ENCODE data around the gene OR5A2. TPM values are rescaled to one million over a fixed set of nuclear protein-coding genes. Genes with fewer than 3 reads are reported as not detected.
"Not testable (repeated sequence)": the region's sequence is repeated elsewhere in the genome, so short reads cannot be mapped to it uniquely, and the experiment has no call there.

OR5A2 gene
- total RNA-seq, 1 experiment from 2014 or later = not detected

DNA sequence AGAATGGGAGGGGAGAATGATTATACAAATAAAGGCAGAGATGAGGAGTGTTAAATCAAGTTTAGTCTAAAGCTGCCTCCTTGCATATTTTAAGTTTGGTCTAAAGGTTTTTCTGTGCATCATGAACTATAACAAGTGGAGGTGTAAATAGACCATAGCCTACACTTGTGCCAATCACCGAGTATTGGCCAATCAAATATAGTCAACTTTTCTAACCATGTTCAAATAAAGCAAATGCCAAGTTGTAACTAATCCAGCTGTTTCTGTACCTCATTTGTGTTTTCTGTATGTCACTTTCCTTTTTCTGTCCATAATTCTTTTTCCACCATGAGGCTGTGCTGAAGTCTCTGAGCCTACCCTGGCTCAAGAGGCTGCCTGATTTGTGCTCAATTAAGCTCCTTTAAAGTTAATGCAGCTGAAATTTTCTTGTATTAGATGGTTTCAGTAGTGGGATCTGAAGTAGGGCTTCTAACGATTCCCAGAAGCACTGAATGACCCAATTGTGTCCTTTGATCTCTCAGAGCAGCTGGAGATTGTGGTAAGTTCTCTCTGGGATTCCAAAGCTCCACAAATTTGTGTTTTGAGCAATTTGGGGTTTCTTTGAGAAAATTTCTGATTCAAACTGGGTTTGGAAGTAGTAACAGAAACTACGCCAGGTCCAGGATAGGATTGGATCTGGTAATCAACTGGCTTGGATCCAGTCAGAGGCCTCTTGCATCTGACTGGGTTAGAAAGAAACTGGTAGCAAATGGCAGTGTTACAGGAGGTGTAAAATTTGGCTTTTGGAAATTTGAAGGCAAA lies 25.6 kb downstream of the OR5A2 start:
- peaks cover 7% of the 10 kb centered on the region for H3K9me3 Mint-ChIP-seq (ENCODE audit: unreplicated experiment)

DNA sequence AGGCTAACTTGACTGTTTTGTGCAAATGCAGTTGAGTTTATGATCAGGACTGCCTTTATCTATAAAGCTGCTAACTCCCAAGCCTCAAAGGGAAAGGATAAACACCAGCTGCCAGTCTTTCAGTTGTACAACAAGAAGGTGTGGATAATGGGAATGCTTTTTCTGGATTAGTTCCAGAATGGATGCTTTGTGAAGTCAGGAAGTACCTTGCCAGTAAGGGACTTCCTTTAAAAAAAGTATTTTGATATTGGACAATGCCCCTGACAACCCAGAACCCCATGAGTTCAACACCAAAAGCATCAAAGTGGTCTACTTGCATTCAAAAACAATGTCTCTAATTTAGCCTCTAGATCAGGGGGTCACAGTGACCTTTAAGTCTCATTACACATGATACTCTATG lies 32.0 kb downstream of the OR5A2 start:
- intact Hi-C loops (cut with micrococcal nuclease) = no loop called here
- no peaks in the 10 kb centered on the region for H3K4me1 Mint-ChIP-seq (ENCODE audit: insufficient read depth, unreplicated experiment)
- TF ChIP-seq, protein P1, sequence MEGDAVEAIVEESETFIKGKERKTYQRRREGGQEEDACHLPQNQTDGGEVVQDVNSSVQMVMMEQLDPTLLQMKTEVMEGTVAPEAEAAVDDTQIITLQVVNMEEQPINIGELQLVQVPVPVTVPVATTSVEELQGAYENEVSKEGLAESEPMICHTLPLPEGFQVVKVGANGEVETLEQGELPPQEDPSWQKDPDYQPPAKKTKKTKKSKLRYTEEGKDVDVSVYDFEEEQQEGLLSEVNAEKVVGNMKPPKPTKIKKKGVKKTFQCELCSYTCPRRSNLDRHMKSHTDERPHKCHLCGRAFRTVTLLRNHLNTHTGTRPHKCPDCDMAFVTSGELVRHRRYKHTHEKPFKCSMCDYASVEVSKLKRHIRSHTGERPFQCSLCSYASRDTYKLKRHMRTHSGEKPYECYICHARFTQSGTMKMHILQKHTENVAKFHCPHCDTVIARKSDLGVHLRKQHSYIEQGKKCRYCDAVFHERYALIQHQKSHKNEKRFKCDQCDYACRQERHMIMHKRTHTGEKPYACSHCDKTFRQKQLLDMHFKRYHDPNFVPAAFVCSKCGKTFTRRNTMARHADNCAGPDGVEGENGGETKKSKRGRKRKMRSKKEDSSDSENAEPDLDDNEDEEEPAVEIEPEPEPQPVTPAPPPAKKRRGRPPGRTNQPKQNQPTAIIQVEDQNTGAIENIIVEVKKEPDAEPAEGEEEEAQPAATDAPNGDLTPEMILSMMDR (IDR thresholded peaks at IDR 0.05; ENCODE audit: unreplicated experiment) = no peak
- no peak for DNase-seq (ENCODE audit: unreplicated experiment)
- ChIA-PET POLR2A (no interaction called here), CTCF (no interaction called here)
- no peaks in the 10 kb centered on the region for H3K9me3 Mint-ChIP-seq (ENCODE audit: unreplicated experiment)
- H3K27ac Mint-ChIP-seq (ENCODE audit: low read depth, unreplicated experiment) = no peak overlapping the region
- H3K4me3 Mint-ChIP-seq (ENCODE audit: unreplicated experiment) = no peak overlapping the region
- H3K27me3 Mint-ChIP-seq (ENCODE audit: insufficient read depth, unreplicated experiment) = no peaks in the 10 kb centered on the region
- no TSS peak for BruUV-seq (replicated peaks)
- H3K36me3 Mint-ChIP-seq (ENCODE audit: insufficient read depth, unreplicated experiment) = peaks cover 4% of the 10 kb centered on the region

More for the DNA sequence above, 25.6 kb downstream of the OR5A2 start:
- intact Hi-C loops (cut with micrococcal nuclease) = no loop called here
- Mint-ChIP-seq H3K36me3 (ENCODE audit: insufficient read depth, unreplicated experiment) (no peaks in the 10 kb centered on the region), H3K27me3 (ENCODE audit: insufficient read depth, unreplicated experiment) (no peaks in the 10 kb centered on the region), H3K4me3 (ENCODE audit: unreplicated experiment) (no peak overlapping the region), H3K4me1 (ENCODE audit: insufficient read depth, unreplicated experiment) (no peaks in the 10 kb centered on the region), H3K27ac (ENCODE audit: low read depth, unreplicated experiment) (no peak overlapping the region)
- ChIA-PET CTCF (interaction anchor here (0.6 to 1.4 kb wide), 4 partner anchors 9 to 1191 kb away, joined by 3 to 5 read pairs (median 4); no protein-coding TSS in a partner anchor), POLR2A (no interaction called here)
- BruUV-seq (replicated peaks) = no TSS peak
- TF ChIP-seq, protein P1 (IDR thresholded peaks at IDR 0.05; ENCODE audit: unreplicated experiment) = no peak
- DNase-seq (ENCODE audit: unreplicated experiment) = no peak

DNA sequence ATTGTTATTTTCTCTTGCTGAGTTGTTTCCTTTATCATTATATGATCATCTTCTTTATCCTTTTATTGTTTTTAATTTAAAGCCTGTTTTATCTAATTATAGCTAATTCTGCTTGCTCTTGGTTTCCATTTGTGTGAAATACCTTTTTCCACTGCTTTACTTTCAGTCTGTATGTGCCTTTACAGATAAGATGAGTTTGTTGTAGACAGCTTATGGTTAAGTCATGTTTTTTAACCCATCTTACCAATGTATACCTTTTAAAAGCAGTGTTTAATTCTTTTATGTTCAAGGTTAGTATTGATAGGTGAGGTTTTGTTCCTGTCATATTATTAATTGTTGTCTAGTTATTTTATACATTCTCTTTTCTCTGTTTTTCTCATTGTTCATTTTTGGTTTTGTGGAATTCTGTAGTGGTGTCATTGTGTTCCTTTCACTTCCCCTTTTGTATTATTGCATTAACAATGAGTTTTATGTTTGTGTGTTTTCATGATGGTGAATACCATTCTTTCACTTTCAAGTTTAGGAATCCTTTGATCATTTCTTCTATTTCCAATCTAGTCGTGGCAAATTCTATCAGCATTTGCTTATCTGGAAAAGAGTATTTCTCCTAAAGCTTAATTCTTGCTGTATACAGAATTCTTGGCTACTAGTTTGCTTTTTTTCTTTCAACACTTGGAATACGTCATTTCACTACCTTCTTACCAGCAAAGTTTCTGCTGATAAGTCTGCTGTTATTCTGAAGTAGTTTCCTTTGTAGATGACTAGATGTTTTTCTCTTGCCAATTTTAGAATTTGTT lies 45.8 kb downstream of the OR5A2 start:
- Mint-ChIP-seq H3K4me3 (ENCODE audit: unreplicated experiment) (no peak overlapping the region), H3K27me3 (ENCODE audit: insufficient read depth, unreplicated experiment) (no peaks in the 10 kb centered on the region), H3K27ac (ENCODE audit: low read depth, unreplicated experiment) (no peak overlapping the region), H3K9me3 (ENCODE audit: unreplicated experiment) (peaks cover 5% of the 10 kb centered on the region), H3K4me1 (ENCODE audit: insufficient read depth, unreplicated experiment) (no peaks in the 10 kb centered on the region), H3K36me3 (ENCODE audit: insufficient read depth, unreplicated experiment) (no peaks in the 10 kb centered on the region)
- TF ChIP-seq, protein P1 (IDR thresholded peaks at IDR 0.05; ENCODE audit: unreplicated experiment) = no peak
- DNase-seq (ENCODE audit: unreplicated experiment) = no peak
- intact Hi-C loops (cut with micrococcal nuclease) = no loop called here
- ChIA-PET CTCF (no interaction called here), POLR2A (no interaction called here)
- BruUV-seq (replicated peaks) = no TSS peak

DNA sequence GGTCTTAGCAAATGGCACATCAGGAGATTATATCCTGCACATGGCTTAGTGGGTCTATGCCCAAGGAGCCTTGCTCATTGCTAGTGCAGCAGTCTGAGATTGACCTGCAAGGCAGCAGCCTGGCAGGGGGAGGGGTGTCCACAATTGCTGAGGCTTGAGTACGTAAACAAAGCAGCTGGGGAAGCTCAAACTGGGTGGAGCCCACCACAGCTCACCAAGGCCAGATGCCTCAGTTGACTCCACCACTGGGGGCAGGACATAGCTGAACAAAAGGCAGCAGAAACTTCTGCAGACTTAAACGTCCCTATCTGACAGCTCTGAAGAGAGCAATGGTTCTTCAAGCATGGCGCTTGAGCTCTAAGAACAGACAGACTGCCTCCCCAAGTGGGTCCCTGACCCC lies 53.9 kb downstream of the OR5A2 start:
- DNase-seq (ENCODE audit: unreplicated experiment); H3K9me3 Mint-ChIP-seq (ENCODE audit: unreplicated experiment); H3K27ac Mint-ChIP-seq (ENCODE audit: low read depth, unreplicated experiment); H3K4me1 Mint-ChIP-seq (ENCODE audit: insufficient read depth, unreplicated experiment); H3K4me3 Mint-ChIP-seq (ENCODE audit: unreplicated experiment); H3K27me3 Mint-ChIP-seq (ENCODE audit: insufficient read depth, unreplicated experiment); H3K36me3 Mint-ChIP-seq (ENCODE audit: insufficient read depth, unreplicated experiment); BruUV-seq (replicated peaks); intact Hi-C loops (cut with micrococcal nuclease); POLR2A ChIA-PET: not testable (repeated sequence)
- CTCF ChIA-PET = interaction anchor here (0.6 to 1.0 kb wide), 3 partner anchors 214 to 606 kb away, joined by 3 to 4 read pairs (median 3); no protein-coding TSS in a partner anchor
